ENCODE measurements around the gene PRADC1.

Gene PRADC1

GRCh38 chr2:73258186-73258912 lies 25.3 kb upstream of the PRADC1 start:
- no peak for DNase-seq

DNA sequence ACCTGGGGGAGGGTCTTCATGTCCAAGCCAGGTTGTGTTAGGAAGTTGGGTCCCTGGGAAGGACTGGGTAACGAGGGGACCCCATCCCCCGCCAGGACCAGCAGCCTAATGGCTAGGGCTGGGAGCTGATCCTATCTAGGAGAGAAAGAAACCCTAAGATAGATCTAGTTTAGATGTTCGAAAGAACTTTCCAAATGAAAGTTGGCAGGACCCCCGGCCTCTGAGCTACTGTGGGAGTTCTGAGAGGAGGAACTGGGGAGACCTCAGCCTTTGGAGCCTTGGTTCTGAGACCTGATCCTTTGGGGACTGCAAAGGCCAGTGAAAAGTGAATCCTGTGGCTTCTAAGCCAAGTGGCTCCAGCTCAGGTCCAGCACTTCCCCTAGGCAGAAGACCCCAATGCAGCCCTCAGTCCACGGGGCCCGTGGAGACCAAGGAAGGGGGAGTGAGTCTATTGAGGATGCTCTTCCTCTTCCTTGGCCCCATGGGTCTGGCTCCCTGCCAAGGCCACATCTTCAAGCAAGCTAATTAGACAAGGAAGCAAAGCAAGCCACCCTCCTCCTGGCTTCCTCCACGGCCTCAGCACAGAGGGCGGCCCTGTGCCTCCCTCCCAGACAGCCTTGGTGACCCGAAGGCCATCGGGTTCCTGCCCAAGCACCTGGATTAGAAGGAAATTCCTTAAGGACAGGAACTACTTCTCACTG lies 24.5 kb upstream of the PRADC1 start:
- peak; percentile 17 for DNase-seq

DNA sequence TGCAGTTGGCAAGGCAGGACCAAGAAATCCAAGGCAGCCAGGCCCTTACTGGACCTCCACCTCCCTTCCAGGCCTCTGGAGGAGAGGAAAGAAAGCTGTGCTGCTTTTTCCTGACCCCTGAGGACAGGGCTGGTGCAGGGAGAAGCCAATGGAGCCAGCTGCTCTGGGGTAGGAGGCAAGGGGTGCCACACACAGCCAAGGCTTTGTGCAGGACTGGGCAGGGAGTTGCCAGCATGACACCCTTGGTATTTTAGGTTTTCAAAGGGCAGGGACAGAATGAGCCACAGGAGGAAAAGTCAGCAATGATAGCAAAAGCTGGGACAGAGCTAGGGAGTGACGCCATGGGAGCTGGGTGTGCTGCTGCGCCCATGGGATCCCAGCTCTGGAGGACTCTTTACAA lies 24.0 kb upstream of the PRADC1 start:
- DNase-seq = no peak

- DNase-seq = no peak
These were observed 23.5 kb upstream of the PRADC1 start for GRCh38 chr2:73256618-73256922.

DNA sequence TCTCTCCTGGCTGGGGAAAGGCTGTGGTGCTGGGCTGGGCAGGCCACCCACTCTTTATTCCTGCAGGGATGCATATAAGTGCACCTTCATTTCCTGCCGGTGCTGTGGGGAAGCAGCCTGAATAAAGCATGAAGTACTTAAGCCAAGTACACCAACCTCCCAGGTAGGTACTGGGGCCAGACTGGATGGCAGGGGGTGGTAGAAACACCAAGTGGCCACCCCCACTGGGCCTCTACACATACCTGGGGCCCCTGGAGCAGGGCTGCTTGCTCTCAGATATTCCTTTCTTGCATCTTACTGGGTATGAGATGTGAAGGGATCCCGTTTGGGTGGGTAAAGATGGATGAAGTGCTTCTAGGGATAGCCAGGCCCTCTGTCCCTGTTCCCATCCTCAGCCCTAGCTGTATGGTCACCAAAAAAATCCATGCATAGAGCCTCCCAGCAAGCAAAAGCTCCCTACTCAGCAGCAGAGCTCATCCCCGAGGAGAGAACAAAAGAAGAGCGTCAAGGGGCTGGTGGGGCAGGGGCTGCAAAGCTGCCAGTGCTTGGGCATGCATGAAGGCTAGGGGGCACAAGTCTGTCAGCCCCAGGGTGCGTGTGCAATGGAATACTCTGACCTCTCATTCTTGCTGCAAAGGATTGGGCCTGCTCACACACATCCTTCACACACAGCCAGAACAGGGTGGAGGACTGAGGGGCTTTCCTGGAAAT lies 23.0 kb upstream of the PRADC1 start:
- DNase-seq = no peak

DNA sequence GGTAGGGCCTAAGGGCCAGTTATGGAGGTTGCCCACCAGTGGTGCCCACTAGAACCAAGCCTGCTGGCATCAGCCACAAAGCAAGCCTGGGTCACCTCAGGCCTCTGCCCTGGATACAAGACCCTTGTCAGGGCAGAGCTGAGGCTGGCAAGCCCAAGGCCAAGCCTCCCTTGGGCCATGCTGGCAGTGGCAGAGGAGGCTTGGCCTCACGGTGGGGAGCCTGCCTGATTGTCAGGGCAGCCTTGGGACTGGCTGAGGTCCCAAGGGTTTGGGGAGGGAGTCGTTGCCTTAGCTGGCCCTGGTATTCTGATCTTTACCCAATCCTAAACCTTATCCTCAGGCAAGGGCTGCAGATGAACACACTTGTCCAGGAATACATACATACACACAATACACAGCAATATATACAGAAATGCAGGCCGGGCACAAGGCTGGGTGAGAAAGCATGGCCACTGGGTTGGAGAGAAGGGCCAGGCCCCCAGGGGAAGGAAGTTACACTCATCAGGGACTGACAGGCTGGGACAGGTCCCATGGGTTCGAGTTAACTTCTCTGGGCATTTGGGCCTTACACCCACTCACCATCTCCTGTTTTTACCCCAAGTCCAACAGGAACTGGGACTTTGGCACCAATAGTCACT lies 22.1 kb upstream of the PRADC1 start:
- DNase-seq = no peak

GRCh38 chr2:73254343-73255006 lies 21.4 kb upstream of the PRADC1 start:
- no peak for DNase-seq

DNA sequence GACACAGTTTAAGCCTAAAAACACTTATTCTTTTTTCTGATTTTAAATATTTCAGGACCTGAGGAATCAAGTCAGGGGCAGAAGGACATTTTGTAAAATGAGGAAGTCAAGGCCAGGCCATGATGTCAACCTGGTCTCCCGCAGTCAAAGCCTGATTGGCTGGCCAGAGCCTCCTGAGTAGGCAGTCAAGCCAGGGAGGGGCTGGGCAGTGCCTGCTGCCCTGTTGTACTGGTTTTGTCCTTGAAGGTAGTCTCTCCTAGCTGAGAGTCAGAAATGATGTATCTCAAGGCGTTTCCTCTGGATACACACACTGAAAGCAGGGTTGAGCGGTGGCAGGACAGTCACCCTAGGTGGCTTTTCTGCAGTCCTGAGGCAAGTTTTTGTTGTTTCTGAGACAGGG lies 20.9 kb upstream of the PRADC1 start:
- DNase-seq = peak; percentile 76

- DNase-seq = peak; percentile 40
These were observed 20.4 kb upstream of the PRADC1 start for GRCh38 chr2:73253400-73253799.

DNA sequence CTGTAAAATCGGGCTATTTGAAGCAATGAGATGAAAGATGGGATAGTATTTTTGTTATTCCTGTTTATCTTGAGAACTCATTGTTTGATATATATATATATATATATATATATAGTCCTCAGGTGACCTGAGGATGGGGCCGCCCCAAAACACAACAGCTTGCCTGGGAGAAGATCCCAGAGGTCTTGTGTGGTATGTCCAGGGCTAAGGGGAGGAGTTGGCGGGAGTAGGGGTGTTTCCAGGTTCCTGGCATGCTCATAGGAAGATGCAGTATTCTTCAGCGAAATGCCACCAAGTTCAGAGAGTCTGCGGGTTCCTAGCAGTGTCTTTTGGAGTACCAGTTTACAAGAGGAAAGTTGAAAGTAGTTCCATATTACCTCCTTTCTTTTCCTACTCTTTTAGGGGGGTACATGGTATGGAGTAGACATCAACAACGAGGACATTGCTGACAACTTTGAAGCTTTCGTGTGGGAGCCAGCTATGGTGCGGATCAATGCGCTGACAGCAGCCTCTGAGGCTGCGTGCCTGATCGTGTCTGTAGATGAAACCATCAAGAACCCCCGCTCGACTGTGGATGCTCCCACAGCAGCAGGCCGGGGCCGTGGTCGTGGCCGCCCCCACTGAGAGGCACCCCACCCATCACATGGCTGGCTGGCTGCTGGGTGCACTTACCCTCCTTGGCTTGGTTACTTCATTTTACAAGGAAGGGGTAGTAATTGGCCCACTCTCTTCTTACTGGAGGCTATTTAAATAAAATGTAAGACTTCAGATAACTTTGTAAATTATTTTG lies 19.4 kb upstream of the PRADC1 start:
- no peak for DNase-seq

GRCh38 chr2:73250872-73251846 lies 18.1 kb upstream of the PRADC1 start:
- DNase-seq = no peak

- DNase-seq = no peak
These were observed 16.6 kb upstream of the PRADC1 start for GRCh38 chr2:73249636-73250035.

- no peak for DNase-seq
These were observed 13.8 kb upstream of the PRADC1 start for GRCh38 chr2:73246850-73247249.

DNA sequence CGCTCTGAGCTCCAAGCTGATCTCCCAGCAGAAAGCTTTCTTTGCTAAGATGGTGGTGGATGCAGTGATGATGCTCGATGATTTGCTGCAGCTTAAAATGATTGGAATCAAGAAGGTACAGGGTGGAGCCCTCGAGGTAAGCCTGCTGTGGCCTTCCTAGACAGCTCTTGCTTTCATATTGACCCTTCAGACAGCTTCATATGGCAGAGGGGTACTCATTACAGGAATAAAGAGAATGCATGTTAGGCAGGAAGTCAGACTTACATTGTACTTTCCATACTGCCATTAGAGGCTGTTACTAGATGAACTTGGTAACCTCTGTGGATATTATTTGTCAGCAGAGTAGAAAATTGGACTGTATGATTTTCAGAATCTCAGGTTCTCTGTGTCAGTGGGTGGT lies 11.5 kb upstream of the PRADC1 start:
- DNase-seq = no peak

DNA sequence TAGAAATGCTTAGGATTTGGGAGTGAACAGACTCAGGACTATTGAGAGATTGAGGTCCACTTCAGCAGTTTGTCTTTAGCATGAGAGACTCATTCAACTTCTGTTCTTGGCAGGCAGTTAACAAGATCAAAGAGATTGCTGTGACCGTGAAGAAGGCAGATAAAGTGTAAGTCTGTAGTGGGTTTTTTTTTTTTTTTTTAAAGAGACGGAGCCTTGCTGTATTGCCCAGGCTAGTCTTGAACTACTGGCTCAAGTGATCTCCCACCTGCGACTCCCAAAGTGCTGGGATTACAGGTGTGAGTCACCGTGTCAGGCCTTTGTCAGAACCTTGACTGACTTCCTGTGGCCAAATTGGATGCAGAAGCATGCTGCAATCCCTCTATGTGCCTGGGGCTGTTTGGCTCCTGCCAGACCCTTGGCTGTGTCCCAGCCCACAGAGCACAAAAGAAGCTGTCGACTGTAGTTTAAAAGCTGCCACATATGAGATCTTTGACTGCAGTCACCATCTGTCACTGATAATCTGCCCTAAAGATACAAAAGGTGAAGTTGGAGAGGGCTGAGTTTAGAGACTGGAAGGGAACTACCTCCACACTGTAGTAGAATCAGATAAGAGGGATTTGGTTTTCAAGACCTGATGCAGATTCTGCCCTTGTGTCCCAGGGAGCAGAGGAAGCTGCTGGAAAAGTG lies 11.0 kb upstream of the PRADC1 start:
- DNase-seq = peak; percentile 15

- DNase-seq = no peak
These were observed 6.7 kb upstream of the PRADC1 start for GRCh38 chr2:73239776-73240175.

- no peak for DNase-seq
These were observed 5.9 kb upstream of the PRADC1 start for GRCh38 chr2:73238976-73239375.

DNA sequence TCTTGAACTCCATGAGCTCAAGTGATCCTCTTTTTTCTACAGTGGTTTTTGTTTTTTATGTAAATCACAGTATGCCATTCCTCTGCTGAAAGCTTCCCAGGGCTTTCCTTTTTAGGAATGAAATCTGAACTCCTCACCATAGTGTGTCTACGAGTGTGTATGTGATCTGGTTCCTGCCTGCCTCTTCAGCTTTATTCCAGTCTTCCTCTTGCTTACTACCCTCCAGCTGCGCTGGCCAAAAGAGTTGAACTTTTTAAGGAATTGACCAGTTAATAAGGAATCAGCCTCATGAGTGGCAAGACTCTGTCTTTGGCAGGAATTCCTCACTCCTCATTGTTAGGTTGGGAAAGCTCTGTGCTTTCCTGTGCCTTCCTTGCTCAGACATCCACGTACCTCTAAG lies 5.1 kb upstream of the PRADC1 start:
- no peak for DNase-seq

DNA sequence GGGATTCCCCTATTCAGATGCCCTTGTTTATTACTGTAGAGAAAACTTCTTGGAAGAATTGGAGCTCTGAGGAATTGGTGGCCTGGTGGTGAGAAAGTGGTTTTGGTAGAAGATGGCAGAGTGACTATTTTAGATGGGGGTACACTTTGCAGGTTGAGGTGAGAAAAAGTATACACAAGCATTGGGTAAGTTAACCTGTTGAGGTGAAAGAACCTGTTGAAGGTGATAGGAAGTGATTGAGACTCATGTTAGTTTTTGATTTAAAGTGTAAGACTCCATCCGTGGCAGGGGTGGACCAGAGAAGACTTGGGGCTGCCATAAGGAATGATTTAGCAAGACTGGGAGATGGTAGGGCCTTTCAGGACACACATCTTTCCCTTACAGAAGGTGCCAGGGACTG lies 4.1 kb upstream of the PRADC1 start:
- no peak for DNase-seq

DNA sequence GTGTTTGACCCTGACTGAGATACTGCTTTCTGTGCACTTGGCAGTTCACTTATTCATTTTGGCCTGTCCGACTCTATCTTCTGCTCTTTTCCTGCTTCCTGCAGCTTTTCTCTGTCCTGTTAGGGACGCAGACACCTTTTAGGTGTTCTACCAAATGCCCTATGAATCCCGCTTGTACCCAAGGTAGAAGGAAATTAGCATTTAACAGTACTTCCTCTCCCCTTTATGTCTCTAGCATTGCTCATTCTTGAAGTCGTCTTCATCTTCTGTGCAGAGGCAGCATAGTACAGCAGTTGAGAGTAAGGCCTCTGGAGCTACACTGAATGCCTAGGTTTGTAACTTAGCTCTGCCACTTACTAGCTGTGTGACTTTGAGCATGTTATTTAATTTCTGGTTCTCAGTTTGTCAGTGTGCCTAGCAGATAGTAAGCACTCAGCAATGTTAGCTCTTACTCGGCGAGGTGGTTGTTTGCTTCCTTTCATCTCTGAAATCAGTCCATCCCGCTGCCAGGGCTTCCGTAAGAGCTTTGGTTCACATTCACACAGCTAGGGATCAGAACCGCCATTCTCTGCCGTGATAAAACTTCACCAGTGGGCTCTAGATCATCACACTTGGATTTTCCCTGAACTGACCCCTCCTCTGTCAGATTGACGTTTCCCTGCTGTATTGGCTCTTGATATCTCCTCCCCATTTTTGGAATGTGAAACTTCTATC lies 2.4 kb upstream of the PRADC1 start:
- no peak for DNase-seq
